ENCODE results near the gene ACVR1B. TPM values are rescaled to one million over a fixed set of nuclear protein-coding genes. Genes with fewer than 3 reads are reported as not detected.

The ACVR1B gene
- total RNA-seq, 4 donors from 2014 or later: 9.1 to 71.6 (median 59.2) TPM

DNA sequence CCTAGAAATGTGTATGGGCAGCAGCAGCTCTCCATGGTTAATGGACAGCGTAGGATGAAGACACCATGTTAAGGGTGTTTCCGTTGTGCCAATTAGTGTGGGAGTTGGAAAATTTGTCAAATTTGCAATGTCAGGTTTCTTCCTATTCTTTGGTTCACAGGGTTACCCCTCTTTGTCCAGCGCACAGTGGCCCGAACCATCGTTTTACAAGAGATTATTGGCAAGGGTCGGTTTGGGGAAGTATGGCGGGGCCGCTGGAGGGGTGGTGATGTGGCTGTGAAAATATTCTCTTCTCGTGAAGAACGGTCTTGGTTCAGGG lies 29.3 kb downstream of the ACVR1B start:
- Histone ChIP-seq H3K9me3 (no peaks in the 10 kb centered on the region), H3K4me3 (no peak overlapping the region), H3K27me3 (no peaks in the 10 kb centered on the region), H3K36me3 (peaks cover 0 to 77% (median 0%) of the 10 kb centered on the region in 3 donors), H3K27ac (no peak overlapping the region), H3K4me1 (no peaks in the 10 kb centered on the region)
- TF ChIP-seq CTCF (IDR thresholded peaks at IDR 0.05) (no peak), POLR2A (IDR thresholded peaks at IDR 0.05) (no peak)
- DNase-seq: no peak

GRCh38 chr12:51984657-51985056 lies 33.2 kb downstream of the ACVR1B start:
- H3K4me1 ChIP-seq: no peaks in the 10 kb centered on the region
- no peak overlapping the region for H3K4me3 ChIP-seq
- no peaks in the 10 kb centered on the region for H3K27me3 ChIP-seq
- TF ChIP-seq POLR2A (IDR thresholded peaks at IDR 0.05) (no peak), CTCF (IDR thresholded peaks at IDR 0.05) (no peak)
- peaks cover 0 to 86% (median 0%) of the 10 kb centered on the region in 3 donors for H3K36me3 ChIP-seq
- no peaks in the 10 kb centered on the region for H3K9me3 ChIP-seq
- no peak overlapping the region for H3K27ac ChIP-seq
- no peak for DNase-seq

GRCh38 chr12:51985154-51985835 lies 33.8 kb downstream of the ACVR1B start:
- DNase-seq: no peak
- no peak overlapping the region for H3K4me3 ChIP-seq
- no peaks in the 10 kb centered on the region for H3K4me1 ChIP-seq
- no peak overlapping the region for H3K27ac ChIP-seq
- peaks cover 0 to 92% (median 0%) of the 10 kb centered on the region in 3 donors for H3K36me3 ChIP-seq
- no peaks in the 10 kb centered on the region for H3K27me3 ChIP-seq
- H3K9me3 ChIP-seq: no peaks in the 10 kb centered on the region
- TF ChIP-seq CTCF (IDR thresholded peaks at IDR 0.05) (no peak), POLR2A (IDR thresholded peaks at IDR 0.05) (no peak)

GRCh38 chr12:51986834-51987233 lies 35.3 kb downstream of the ACVR1B start:
- TF ChIP-seq POLR2A (IDR thresholded peaks at IDR 0.05): no peak
- no peak for TF ChIP-seq CTCF (IDR thresholded peaks at IDR 0.05)
- no peaks in the 10 kb centered on the region for H3K9me3 ChIP-seq
- no peaks in the 10 kb centered on the region for H3K4me1 ChIP-seq
- no peak overlapping the region for H3K27ac ChIP-seq
- no peak for DNase-seq
- H3K36me3 ChIP-seq: peaks cover 0 to 84% (median 0%) of the 10 kb centered on the region in 3 donors
- no peaks in the 10 kb centered on the region for H3K27me3 ChIP-seq
- H3K4me3 ChIP-seq: no peak overlapping the region

- no peak for TF ChIP-seq CTCF (IDR thresholded peaks at IDR 0.05)
- Histone ChIP-seq H3K9me3 (no peaks in the 10 kb centered on the region), H3K4me1 (no peaks in the 10 kb centered on the region), H3K27ac (no peak overlapping the region), H3K4me3 (no peak overlapping the region), H3K36me3 (peaks cover 0 to 72% (median 0%) of the 10 kb centered on the region in 3 donors), H3K27me3 (no peaks in the 10 kb centered on the region)
- no peak for DNase-seq
These were observed 40.7 kb downstream of the ACVR1B start for GRCh38 chr12:51992246-51992645.

DNA sequence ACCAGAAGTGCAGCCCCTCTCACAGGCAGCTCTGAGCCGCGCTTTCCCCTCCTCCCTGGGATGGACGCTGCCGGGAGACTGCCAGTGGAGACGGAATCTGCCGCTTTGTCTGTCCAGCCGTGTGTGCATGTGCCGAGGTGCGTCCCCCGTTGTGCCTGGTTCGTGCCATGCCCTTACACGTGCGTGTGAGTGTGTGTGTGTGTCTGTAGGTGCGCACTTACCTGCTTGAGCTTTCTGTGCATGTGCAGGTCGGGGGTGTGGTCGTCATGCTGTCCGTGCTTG lies 43.0 kb downstream of the ACVR1B start:
- Histone ChIP-seq H3K27me3 (no peaks in the 10 kb centered on the region), H3K4me1 (no peaks in the 10 kb centered on the region), H3K27ac (no peak overlapping the region), H3K36me3 (peaks cover 0 to 58% (median 0%) of the 10 kb centered on the region in 3 donors), H3K4me3 (no peak overlapping the region), H3K9me3 (no peaks in the 10 kb centered on the region)
- DNase-seq: no peak
- TF ChIP-seq POLR2A (IDR thresholded peaks at IDR 0.05): no peak
- TF ChIP-seq CTCF (IDR thresholded peaks at IDR 0.05): no peak

Measured in Peyer's patch (tissue), 4 donors.